ENCODE data around the gene CYP24A1. TPM values are rescaled to one million over a fixed set of nuclear protein-coding genes. Genes with fewer than 3 reads are reported as not detected.

CYP24A1 gene
- total RNA-seq, 2 donors from 2014 or later = 1.9 TPM; not detected in 1

DNA sequence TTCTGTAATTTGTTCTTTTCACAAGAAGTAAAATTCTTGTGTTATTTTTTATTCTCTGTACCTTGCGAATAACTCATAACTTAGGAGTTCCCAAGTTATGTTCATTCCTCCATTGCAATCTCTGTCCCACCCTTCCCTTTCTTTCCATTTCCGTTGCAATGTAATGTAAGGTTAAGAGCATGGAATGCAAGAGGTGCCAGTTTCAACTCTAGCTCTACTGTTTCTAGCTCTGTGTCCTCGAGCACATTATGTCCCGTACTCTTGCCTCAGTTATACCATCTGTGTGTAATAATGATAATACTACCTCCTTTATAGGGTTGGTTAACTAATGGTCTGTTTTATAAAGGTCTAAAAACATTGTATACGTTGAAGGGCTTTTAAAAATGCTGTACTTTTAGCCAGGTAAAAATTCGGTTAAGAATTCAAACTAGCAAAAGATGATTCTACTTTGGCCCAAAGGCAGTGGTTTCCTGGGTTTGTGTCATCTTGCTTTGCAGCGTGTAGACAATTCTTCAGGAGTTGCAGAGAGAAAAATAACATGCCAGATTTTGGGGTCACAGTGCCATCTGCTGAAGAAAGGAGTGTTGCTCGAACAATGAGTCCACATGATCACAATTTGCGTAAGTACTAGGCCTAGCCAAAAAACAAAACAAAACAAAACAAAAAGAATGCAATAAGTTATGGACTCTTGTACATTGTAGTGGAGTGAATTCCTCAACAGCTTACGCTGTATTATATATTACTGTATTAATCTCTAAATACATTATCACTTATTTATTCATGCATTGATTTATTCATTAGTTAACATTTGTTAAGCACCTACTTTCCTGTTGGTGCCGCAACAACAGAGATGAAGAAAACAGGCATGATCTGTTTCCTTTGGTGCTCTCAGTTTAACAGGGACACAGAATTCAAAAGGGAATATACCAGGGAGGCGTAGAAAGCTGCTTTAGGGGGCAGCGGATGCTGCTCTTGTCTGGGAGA, 24.1 kb upstream of the CYP24A1 start:
- intact Hi-C loops (cut with DNase I) = loop anchor here (2.0 kb wide), 1 partner anchor 101 kb away; no protein-coding TSS in a partner anchor
- TF ChIP-seq POLR2A (IDR thresholded peaks at IDR 0.05) = no peak
- TF ChIP-seq, protein P1, sequence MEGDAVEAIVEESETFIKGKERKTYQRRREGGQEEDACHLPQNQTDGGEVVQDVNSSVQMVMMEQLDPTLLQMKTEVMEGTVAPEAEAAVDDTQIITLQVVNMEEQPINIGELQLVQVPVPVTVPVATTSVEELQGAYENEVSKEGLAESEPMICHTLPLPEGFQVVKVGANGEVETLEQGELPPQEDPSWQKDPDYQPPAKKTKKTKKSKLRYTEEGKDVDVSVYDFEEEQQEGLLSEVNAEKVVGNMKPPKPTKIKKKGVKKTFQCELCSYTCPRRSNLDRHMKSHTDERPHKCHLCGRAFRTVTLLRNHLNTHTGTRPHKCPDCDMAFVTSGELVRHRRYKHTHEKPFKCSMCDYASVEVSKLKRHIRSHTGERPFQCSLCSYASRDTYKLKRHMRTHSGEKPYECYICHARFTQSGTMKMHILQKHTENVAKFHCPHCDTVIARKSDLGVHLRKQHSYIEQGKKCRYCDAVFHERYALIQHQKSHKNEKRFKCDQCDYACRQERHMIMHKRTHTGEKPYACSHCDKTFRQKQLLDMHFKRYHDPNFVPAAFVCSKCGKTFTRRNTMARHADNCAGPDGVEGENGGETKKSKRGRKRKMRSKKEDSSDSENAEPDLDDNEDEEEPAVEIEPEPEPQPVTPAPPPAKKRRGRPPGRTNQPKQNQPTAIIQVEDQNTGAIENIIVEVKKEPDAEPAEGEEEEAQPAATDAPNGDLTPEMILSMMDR (IDR thresholded peaks at IDR 0.05) = peak in 1 of 4 experiments; percentile 34
- H3K27me3 ChIP-seq (replicated peaks; ENCODE audit: insufficient read depth) = no peaks in the 10 kb centered on the region

DNA sequence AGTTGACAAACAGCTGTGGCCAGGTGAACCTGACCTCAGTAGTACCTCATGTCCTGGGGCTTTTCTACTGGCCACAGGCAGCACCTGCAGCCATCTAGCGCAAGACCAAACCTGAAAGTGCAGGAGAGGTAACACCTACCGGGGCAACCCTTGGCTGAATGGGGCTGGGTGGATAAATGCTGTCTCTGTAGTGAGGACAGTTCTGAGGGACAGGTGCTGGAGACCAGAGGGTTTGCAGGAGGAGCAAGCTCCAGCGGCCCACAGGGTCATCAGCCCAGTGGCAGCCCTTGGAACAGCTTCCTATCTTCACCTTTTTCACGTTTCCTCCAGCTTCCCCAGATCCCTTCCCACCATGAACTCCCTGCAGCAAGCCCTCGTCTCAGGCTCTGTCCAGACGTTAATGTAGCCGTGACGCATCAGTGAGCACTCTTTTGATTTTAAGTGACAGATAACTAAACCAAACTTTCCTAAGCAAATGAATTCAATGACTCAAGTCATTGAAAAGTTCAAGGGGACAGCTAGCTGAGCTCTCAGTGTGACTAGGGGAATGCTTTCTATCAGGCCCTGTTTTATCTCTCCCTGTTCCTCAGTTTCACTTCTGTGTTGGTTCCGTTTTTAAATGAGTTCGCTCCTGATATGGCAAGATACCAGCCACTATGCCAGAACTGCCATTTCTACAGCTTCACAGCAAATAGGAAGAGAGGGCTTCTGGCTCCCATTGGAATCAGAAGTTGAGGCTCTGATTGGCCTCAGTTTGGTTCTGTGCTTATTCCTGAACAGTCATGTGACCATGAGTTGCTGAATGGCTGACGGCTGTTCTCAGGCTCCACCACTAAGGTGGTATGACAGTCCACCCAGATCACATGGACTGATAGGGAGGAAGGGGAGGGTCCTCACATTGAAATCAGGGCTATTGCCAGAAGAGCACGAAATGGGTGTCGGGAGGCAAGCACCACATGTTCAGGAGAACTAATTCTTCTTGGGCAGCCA, 22.0 kb upstream of the CYP24A1 start:
- intact Hi-C loops (cut with DNase I) = loop anchor here (2.0 kb wide), 1 partner anchor 99 kb away; no protein-coding TSS in a partner anchor
- Histone ChIP-seq H3K36me3 (no peaks in the 10 kb centered on the region), H3K4me3 (no peak overlapping the region), H3K27ac (no peak overlapping the region), H3K4me1 (replicated peaks) (no peaks in the 10 kb centered on the region), H3K9me3 (no peaks in the 10 kb centered on the region), H3K27me3 (replicated peaks; ENCODE audit: insufficient read depth) (no peaks in the 10 kb centered on the region)
- DNase-seq (ENCODE audit: low spot score) = no peak
- 88% methylated on average over 13 of the region's 13 CpGs for WGBS
- no peak for TF ChIP-seq POLR2A (IDR thresholded peaks at IDR 0.05)
- TF ChIP-seq POLR2AphosphoS5 (IDR thresholded peaks at IDR 0.05) = no peak
- TF ChIP-seq, protein P1 (IDR thresholded peaks at IDR 0.05) = no peak

More for the DNA sequence above, 24.1 kb upstream of the CYP24A1 start:
- Histone ChIP-seq H3K27ac (no peak overlapping the region), H3K36me3 (no peaks in the 10 kb centered on the region), H3K4me1 (replicated peaks) (no peaks in the 10 kb centered on the region), H3K9me3 (no peaks in the 10 kb centered on the region), H3K4me3 (no peak overlapping the region)
- no peak for DNase-seq (ENCODE audit: low spot score)
- 86% methylated on average over 13 of the region's 13 CpGs for WGBS

DNA sequence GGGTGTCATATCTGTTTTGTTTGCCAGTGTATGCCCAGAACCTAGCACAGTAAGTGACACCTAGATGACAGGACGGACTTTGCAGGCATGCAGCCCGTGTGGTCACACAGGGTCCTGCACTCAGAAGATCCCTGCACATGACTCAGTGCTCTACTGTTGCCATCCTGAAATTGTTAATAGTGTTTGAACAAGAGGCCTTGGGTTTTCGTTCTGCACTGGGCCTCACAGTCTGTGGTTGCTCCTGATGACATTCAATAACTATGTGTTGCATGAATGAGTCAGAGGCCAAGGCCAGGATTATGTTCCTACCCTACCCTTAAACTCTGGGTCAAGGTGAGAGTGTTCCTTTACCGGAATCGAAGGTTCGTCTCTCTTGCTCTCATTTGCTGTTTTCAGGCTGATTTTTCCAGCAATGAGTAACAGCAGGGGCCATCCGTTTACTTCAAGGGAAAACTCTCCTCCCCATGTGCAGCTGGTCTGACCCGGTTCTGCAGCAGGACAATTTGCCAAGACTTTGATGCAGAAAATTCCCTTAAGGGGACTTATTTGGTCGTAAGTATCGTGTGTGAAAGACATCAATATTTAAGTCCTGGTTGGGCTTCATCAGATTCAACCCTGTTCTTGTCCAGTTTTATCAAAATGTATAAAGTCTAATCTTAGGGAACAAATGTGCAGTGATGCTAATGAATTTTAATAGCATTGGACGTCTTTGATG, 21.1 kb upstream of the CYP24A1 start:
- WGBS = 71% methylated on average over 11 of the region's 11 CpGs
- no peak overlapping the region for H3K4me3 ChIP-seq
- no peak for TF ChIP-seq POLR2A (IDR thresholded peaks at IDR 0.05)
- TF ChIP-seq, protein P1 (IDR thresholded peaks at IDR 0.05) = no peak
- no peak for TF ChIP-seq POLR2AphosphoS5 (IDR thresholded peaks at IDR 0.05)
- DNase-seq (ENCODE audit: low spot score) = no peak
- H3K27me3 ChIP-seq (replicated peaks; ENCODE audit: insufficient read depth) = no peaks in the 10 kb centered on the region
- H3K36me3 ChIP-seq = no peaks in the 10 kb centered on the region
- H3K27ac ChIP-seq = no peak overlapping the region
- no peaks in the 10 kb centered on the region for H3K4me1 ChIP-seq (replicated peaks)
- no peaks in the 10 kb centered on the region for H3K9me3 ChIP-seq
- intact Hi-C loops (cut with DNase I) = no loop called here

DNA sequence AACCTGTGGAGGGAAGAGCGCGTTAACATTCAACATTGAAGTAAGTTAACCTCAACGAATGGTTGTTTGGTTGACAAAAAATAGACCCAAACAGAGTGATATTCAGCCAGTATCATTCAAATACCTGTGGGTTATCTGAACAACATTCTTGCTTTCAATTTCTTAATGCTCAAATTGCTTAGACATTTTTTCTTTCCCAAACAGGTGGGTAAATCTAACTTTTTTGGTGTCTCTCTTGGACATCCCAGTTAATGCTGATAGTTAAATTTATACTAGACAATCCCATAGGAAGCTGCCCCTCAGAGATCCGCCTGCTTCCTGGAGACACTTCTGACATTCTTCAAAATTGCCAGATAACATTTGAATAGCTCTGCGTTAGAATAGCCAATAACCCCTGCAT, 20.0 kb upstream of the CYP24A1 start:
- Histone ChIP-seq H3K9me3 (no peaks in the 10 kb centered on the region), H3K4me1 (replicated peaks) (no peaks in the 10 kb centered on the region), H3K4me3 (no peak overlapping the region), H3K27me3 (replicated peaks; ENCODE audit: insufficient read depth) (no peaks in the 10 kb centered on the region), H3K27ac (no peak overlapping the region), H3K36me3 (no peaks in the 10 kb centered on the region)
- intact Hi-C loops (cut with DNase I) = no loop called here
- TF ChIP-seq POLR2AphosphoS5 (IDR thresholded peaks at IDR 0.05) (no peak), POLR2A (IDR thresholded peaks at IDR 0.05) (no peak)
- TF ChIP-seq, protein P1 (IDR thresholded peaks at IDR 0.05) = no peak
- WGBS = 83% methylated on average over 5 of the region's 5 CpGs
- DNase-seq (ENCODE audit: low spot score) = no peak

Data from prostate gland (tissue), 2 donors.